Activated CD4-positive, alpha-beta memory T cell treated with anti-CD3 and anti-CD28 coated beads for 36 hours (primary cell): ENCODE data around the gene AK2. TPM values are rescaled to one million over a fixed set of nuclear protein-coding genes. Genes with fewer than 3 reads are reported as not detected.
"Not testable (repeated sequence)": the region's sequence is repeated elsewhere in the genome, so short reads cannot be mapped to it uniquely, and the experiment has no call there.

Source experiments
- CTCF ChIA-PET: fragments of 350-600 bp; sonication (Branson Sonifier 250); formaldehyde crosslinking; loops from one replicate; lab custom pipeline; 2021; ENCODE audit warnings: antibody characterized with exemption, inconsistent platforms; lab: Charles Lee
- POLR2A ChIA-PET: fragments of 350-600 bp; sonication (Branson Sonifier 250); formaldehyde crosslinking; loops from one replicate; lab custom pipeline; 2021; ENCODE audit warnings: antibody characterized with exemption; lab: Charles Lee
- DNase-seq: peaks from one replicate; pipeline ENCODE4 v3.0.0-alpha.2; 2020
- H3K27ac Mint-ChIP-seq: one replicate; pipeline ENCODE4 v1.8.0; 2021; ENCODE audit warnings: mixed read lengths
- H3K27me3 Mint-ChIP-seq: one replicate; pipeline ENCODE4 v1.8.0; 2021; ENCODE audit warnings: mixed read lengths
- H3K36me3 Mint-ChIP-seq: one replicate; pipeline ENCODE4 v1.8.0; 2021; ENCODE audit warnings: mixed read lengths
- H3K4me1 Mint-ChIP-seq: one replicate; pipeline ENCODE4 v1.8.0; 2021; ENCODE audit warnings: low read depth, mixed read lengths
- H3K4me3 Mint-ChIP-seq: one replicate; pipeline ENCODE4 v1.8.0; 2021; ENCODE audit warnings: mild to moderate bottlenecking, mixed read lengths
- H3K9me3 Mint-ChIP-seq: one replicate; pipeline ENCODE4 v1.8.0; 2021; ENCODE audit warnings: mixed read lengths
- intact Hi-C: fragments of 100-400 bp; cut with micrococcal nuclease; formaldehyde crosslinking; loops from one replicate; pipeline ENCODE4 v1.15.1; 2023
- total RNA-seq, 2 experiments: library from RNA; stranded (reverse); gene quantifications; one replicate each; pipeline ENCODE4 v1.2.3, GENCODE V29; 2021

The AK2 gene
- total RNA-seq, 2 experiments from 2014 or later, result 325 to 328 TPM

DNA sequence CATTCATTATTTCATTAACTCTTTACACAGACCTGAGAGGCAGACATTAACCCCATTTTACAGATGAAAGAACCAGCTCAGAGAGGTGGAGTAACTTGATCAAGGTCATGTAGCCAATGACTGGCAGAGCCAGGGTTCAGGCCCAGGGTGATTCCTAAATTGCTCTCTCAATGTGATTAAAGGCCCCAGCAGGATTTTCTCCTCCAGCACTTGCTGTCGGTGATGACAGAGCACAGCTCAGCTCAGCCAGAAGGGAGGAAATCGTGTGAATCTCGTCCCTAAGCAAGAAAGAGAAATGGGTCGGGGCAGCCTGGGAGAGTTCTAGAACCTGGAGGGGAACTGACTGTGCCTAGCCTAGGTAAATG, 52.6 kb downstream of the AK2 start:
- H3K4me3 Mint-ChIP-seq, result no peak overlapping the region
- intact Hi-C loops, result loop anchor here (1.0 kb wide), 1 partner anchor 20 kb away; no protein-coding TSS in a partner anchor
- H3K4me1 Mint-ChIP-seq, result peaks cover 69% of the 10 kb centered on the region
- ChIA-PET CTCF (no interaction called here), POLR2A (interaction anchor here (1.0 to 3.2 kb wide), 5 partner anchors 8 to 26 kb away, joined by 3 to 22 read pairs (median 4); partner anchors contain the start of gene RNF19B)
- peaks cover 2% of the 10 kb centered on the region for H3K36me3 Mint-ChIP-seq
- no peaks in the 10 kb centered on the region for H3K27me3 Mint-ChIP-seq
- H3K9me3 Mint-ChIP-seq, result no peaks in the 10 kb centered on the region
- H3K27ac Mint-ChIP-seq, result peak overlapping the region; percentile 76
- no peak for DNase-seq

DNA sequence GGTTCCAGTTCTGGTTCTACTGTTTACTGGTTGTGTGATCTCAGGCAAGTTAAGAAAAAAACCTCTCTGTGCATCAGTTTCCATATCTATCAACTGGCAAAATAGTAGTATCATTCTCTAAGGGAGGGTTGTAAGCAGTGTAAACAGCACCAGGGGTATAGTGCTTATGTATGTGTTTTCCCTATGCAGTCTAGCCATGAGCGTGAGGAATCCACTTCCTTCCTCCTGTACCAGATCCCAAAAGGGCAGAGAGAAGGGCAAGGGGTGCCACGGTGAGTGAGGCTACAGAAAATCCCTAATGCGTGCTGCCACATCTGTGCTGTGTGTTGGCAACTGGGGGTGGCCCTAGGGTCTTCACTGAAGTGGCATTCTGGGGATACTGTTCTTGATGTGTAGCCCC, 53.7 kb downstream of the AK2 start:
- Mint-ChIP-seq H3K27ac (peak overlapping the region; percentile 88), H3K4me3 (no peak overlapping the region), H3K9me3 (no peaks in the 10 kb centered on the region), H3K27me3 (no peaks in the 10 kb centered on the region), H3K4me1 (peaks cover 61% of the 10 kb centered on the region), H3K36me3 (peaks cover 2% of the 10 kb centered on the region)
- no peak for DNase-seq
- intact Hi-C loops, result no loop called here
- POLR2A ChIA-PET, result no interaction called here
- CTCF ChIA-PET, result no interaction called here

DNA sequence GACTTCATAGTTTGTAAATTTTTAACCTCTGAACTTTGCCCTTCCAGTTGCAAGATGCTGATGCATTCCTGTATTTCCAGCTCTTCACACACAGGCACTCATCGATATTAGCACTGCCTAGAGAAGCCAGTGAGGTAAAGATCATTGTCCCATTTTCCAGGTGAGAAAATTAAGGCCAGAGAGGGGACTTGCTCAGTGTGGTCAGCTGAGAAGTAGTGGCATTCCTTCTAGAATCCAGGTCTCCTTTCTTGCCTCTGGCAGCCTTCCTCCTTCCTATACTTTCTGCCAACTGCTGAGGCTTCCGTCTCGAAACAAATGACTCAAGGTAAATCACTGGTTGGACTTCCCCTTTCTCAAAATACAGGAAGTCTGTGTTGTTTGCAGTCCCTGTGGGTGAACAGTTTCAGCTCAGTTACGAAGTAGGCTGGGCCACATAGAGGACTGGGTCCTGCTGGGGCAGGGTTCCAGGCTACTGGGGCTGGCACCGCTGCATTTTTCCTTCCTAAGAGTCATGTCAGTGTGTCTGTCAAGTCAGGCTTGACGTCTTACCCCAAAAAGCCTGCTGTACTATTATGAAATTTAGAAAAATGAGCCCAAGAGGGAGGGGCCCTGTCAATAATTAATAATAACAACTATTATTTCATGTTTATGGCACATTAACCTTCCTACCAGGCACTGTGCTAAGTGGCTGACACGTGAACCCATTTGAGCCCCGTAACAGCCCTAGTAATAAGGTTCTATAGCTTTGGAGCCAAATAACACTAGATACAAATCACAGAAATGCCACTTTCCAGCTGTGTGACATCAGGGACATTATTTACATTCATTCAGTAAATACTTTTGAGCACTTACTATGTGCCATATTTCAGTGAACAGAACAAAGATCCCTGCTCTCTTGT, 55.4 kb downstream of the AK2 start:
- Mint-ChIP-seq H3K27me3 (no peaks in the 10 kb centered on the region), H3K4me3 (peak overlapping the region; percentile 53), H3K36me3 (peaks cover 2% of the 10 kb centered on the region), H3K9me3 (no peaks in the 10 kb centered on the region), H3K27ac (peak overlapping the region; percentile 88), H3K4me1 (peaks cover 57% of the 10 kb centered on the region)
- ChIA-PET CTCF (interaction anchor here (0.5 to 1.7 kb wide), 13 partner anchors 8 to 118 kb away, joined by 3 to 8 read pairs (median 4); partner anchors contain the start of gene RNF19B), POLR2A (interaction anchor here (0.5 to 2.6 kb wide), 13 partner anchors 9 to 403 kb away, joined by 3 to 39 read pairs (median 4); partner anchors contain the start of gene RNF19B)
- peak; percentile 84 for DNase-seq
- intact Hi-C loops, result loop anchor here (1.0 kb wide), 4 partner anchors 11 to 44 kb away; partner anchors contain the start of gene RNF19B

DNA sequence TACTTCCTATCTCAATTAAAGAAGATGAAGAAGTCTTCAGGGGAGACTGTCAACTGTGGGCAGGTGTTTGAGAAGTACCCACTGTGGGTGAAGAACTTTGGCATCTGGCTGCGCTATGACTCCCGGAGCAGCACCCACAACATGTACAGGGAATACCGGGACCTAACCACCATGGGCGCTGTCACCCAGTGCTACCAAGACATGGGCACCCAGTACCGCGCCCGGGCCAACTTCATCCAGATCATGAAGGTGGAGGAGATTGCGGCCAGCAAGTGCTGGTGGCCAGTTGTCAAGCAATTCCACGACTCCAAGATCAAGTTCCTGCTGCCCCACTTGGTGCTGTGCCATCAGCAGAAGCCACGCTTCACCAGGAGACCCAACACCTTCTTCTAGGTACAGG, 56.6 kb downstream of the AK2 start:
- H3K4me1 Mint-ChIP-seq, result peaks cover 52% of the 10 kb centered on the region
- peaks cover 2% of the 10 kb centered on the region for H3K27me3 Mint-ChIP-seq
- peak overlapping the region; percentile 28 for H3K27ac Mint-ChIP-seq
- H3K36me3 Mint-ChIP-seq, result peaks cover 2% of the 10 kb centered on the region
- no peak for DNase-seq
- intact Hi-C loops, result no loop called here
- no peaks in the 10 kb centered on the region for H3K9me3 Mint-ChIP-seq
- ChIA-PET POLR2A (interaction anchor here (1.0 to 2.6 kb wide), 5 partner anchors 10 to 45 kb away, joined by 4 to 39 read pairs (median 16); partner anchors contain the start of gene RNF19B), CTCF (interaction anchor here (1.2 to 1.7 kb wide), 5 partner anchors 9 to 75 kb away, joined by 4 to 8 read pairs (median 7); partner anchors contain the start of gene RNF19B)
- H3K4me3 Mint-ChIP-seq, result no peak overlapping the region

DNA sequence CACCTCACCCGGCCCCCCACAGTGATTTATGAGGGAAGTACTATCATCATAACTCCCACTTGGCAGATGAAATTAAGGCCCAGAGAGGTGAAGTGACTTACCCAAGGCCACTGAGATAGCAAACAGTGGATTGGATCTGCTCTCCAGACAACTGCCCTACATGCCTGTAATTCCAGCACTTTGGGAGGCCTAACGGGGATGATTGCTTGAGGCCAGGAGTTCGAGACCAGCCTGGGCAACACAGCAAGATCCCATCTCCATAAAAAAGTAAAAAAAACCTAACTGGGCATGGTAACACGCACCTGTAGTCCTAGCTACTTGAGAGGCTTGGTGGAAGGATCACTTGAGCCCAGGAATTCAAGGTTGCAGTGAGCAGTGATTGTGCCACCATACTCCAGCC, 57.8 kb downstream of the AK2 start:
- ChIA-PET CTCF (no interaction called here), POLR2A (no interaction called here)
- H3K4me3 Mint-ChIP-seq, result no peak overlapping the region
- peaks cover 2% of the 10 kb centered on the region for H3K36me3 Mint-ChIP-seq
- peaks cover 40% of the 10 kb centered on the region for H3K4me1 Mint-ChIP-seq
- no peak overlapping the region for H3K27ac Mint-ChIP-seq
- intact Hi-C loops, result no loop called here
- no peak for DNase-seq
- no peaks in the 10 kb centered on the region for H3K9me3 Mint-ChIP-seq
- H3K27me3 Mint-ChIP-seq, result peaks cover 2% of the 10 kb centered on the region

DNA sequence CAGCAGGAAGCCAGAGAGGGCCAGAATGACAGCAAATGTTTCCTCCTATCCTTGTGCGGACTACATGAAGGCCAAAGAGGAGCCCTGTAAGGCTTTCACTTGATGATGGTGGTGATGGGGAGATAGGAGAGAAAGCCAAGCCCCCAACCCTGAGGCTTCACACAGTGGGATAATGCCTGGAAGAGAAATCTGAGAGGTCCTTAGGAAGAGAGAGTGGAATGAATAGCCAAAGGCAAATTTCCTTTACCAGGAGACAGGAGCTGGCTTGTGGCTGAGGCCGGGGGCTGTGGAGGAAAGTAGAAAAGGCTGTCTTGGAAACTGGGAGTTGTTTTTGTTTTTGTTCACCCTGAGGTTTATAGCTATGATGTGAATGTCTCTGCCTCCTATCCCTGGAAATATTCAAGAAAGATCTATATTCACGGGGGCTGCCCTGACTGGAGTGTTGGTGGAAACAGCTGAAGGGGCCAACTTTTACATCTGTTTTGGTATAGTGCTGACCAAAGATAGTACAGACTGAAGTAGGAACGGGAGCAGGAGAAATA, 59.1 kb downstream of the AK2 start:
- Mint-ChIP-seq H3K4me1 (peaks cover 30% of the 10 kb centered on the region), H3K27ac (no peak overlapping the region), H3K27me3 (peaks cover 4% of the 10 kb centered on the region), H3K9me3 (no peaks in the 10 kb centered on the region), H3K36me3 (peaks cover 2% of the 10 kb centered on the region), H3K4me3 (no peak overlapping the region)
- no peak for DNase-seq
- CTCF ChIA-PET, result no interaction called here
- intact Hi-C loops, result no loop called here
- POLR2A ChIA-PET, result no interaction called here

DNA sequence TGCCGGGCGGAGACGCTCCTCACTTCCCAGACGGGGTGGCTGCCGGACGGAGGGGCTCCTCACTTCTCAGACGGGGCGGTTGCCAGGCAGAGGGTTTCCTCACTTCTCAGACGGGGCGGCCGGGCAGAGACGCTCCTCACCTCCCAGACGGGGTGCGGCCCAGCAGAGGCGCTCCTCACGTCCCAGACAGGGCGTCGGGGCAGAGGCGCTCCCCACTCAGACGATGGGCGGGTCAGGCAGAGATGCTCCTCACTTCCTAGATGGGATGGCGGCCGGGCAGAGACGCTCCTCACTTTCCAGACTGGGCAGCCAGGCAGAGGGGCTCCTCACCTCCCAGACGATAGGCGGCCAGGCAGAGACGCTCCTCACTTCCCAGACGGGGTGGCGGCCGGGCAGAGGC, 61.6 kb downstream of the AK2 start:
- CTCF ChIA-PET, H3K36me3 Mint-ChIP-seq, DNase-seq, H3K27ac Mint-ChIP-seq, intact Hi-C loops, H3K9me3 Mint-ChIP-seq, POLR2A ChIA-PET, H3K4me3 Mint-ChIP-seq: not testable (repeated sequence)
- Mint-ChIP-seq H3K27me3 (peaks cover 24% of the 10 kb centered on the region), H3K4me1 (peaks cover 24% of the 10 kb centered on the region)

DNA sequence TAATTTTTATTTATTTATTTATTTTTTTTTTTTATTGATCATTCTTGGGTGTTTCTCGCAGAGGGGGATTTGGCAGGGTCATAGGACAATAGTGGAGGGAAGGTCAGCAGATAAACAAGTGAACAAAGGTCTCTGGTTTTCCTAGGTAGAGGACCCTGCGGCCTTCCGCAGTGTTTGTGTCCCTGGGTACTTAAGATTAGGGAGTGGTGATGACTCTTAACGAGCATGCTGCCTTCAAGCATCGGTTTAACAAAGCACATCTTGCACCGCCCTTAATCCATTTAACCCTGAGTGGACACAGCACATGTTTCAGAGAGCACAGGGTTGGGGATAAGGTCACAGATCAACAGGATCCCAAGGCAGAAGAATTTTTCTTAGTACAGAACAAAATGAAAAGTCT, 63.2 kb downstream of the AK2 start:
- H3K4me3 Mint-ChIP-seq, H3K36me3 Mint-ChIP-seq, CTCF ChIA-PET, DNase-seq, H3K27ac Mint-ChIP-seq, H3K9me3 Mint-ChIP-seq, POLR2A ChIA-PET, intact Hi-C loops: not testable (repeated sequence)
- peaks cover 24% of the 10 kb centered on the region for H3K27me3 Mint-ChIP-seq
- H3K4me1 Mint-ChIP-seq, result peaks cover 27% of the 10 kb centered on the region

DNA sequence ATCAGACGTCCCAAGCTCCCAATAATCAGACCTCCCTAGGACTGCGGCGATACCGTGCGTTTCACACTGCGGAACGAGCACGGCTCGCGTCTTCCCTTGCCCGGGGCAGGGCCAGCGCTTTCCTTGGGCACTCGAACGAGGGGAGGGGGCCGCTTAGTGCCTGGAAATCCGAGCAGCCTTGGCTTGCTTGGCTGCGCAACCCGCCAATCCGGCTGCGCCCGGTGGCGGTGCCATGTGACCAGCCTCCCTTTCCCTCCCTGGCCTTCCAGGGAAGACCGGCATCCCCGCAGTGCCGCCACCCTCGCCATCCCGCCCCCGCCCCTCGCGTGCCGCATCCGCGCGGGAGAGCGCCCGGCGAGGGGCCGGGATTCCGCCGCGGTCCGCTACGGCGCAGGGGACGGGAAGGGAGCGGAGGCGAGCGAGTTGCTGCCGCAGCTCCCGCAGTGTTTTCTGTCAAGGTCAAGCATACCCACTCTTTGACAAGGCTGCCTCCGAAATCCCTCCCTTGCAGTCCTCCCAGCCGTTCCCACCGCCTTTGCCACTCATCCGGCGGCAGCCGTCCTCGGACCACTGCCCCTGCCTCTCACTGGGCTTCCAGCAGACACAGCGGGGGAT, 63.8 kb downstream of the AK2 start:
- peaks cover 5% of the 10 kb centered on the region for H3K36me3 Mint-ChIP-seq
- H3K4me1 Mint-ChIP-seq, result peaks cover 33% of the 10 kb centered on the region
- H3K27ac Mint-ChIP-seq, result no peak overlapping the region
- H3K9me3 Mint-ChIP-seq, result no peaks in the 10 kb centered on the region
- ChIA-PET CTCF (interaction anchor here (0.6 kb wide), 1 partner anchor 18 kb away, joined by 3 read pairs; no protein-coding TSS in a partner anchor), POLR2A (no interaction called here)
- intact Hi-C loops, result no loop called here
- H3K27me3 Mint-ChIP-seq, result peaks cover 24% of the 10 kb centered on the region
- no peak for DNase-seq
- H3K4me3 Mint-ChIP-seq, result peak overlapping the region; percentile 67

DNA sequence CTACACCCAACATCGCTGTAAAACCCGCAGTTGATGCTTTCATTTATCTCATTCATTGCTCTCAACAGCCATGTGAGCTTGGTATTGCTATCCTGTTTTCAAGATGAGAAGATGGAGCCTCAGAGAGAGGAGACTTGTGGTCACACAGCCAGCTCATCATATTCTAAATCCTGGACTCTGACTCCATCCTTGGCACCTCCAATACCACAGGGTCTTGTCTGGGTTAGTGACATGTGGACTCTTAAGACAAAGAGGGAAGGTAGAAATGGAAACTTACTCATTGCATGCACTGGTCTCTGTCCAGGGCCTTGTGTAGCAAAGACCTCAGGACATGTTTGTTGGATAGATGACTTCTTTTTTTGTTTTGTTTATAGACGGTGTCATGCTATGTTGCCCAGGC, 65.1 kb downstream of the AK2 start:
- CTCF ChIA-PET, result interaction anchor here (0.6 to 0.9 kb wide), 2 partner anchors 10 to 35 kb away, joined by 3 read pairs; no protein-coding TSS in a partner anchor
- POLR2A ChIA-PET, result interaction anchor here (2.9 kb wide), 1 partner anchor 9 kb away, joined by 14 read pairs; no protein-coding TSS in a partner anchor

DNA sequence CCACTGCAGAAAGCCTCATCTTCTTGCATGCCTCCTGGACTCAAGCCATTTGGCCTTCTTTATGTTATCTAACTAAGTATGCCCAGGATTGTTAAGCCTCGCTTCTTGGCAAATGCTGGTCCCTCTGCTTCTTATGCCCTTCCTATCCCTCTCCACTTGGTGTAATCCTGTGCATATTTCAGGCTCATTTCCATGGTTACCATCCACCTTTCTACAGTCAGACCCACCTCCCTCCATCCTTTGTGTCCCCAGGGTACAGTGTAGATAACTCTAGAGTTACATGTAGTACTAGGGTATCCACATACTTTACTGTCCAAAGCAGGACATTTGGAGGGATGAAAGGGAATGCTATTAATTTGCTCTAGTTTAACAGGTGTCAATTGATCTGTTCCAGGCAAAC, 65.5 kb downstream of the AK2 start:
- Mint-ChIP-seq H3K27me3 (peaks cover 24% of the 10 kb centered on the region), H3K27ac (no peak overlapping the region), H3K36me3 (peaks cover 5% of the 10 kb centered on the region), H3K9me3 (no peaks in the 10 kb centered on the region), H3K4me1 (peaks cover 48% of the 10 kb centered on the region), H3K4me3 (no peak overlapping the region)
- POLR2A ChIA-PET, result interaction anchor here (2.9 kb wide), 1 partner anchor 10 kb away, joined by 14 read pairs; no protein-coding TSS in a partner anchor
- intact Hi-C loops, result no loop called here
- CTCF ChIA-PET, result interaction anchor here (0.9 kb wide), 1 partner anchor 36 kb away, joined by 3 read pairs; no protein-coding TSS in a partner anchor
- no peak for DNase-seq

More for the DNA sequence above, 65.1 kb downstream of the AK2 start:
- H3K9me3 Mint-ChIP-seq, result no peaks in the 10 kb centered on the region
- no peak overlapping the region for H3K4me3 Mint-ChIP-seq
- peaks cover 5% of the 10 kb centered on the region for H3K36me3 Mint-ChIP-seq
- H3K4me1 Mint-ChIP-seq, result peaks cover 45% of the 10 kb centered on the region
- intact Hi-C loops, result no loop called here
- no peak for DNase-seq
- H3K27ac Mint-ChIP-seq, result no peak overlapping the region
- peaks cover 24% of the 10 kb centered on the region for H3K27me3 Mint-ChIP-seq
